ENCODE results near the gene PPP3CA.
"Not testable (repeated sequence)": the region's sequence is repeated elsewhere in the genome, so short reads cannot be mapped to it uniquely, and the experiment has no call there.

Gene PPP3CA

GRCh38 chr4:101131058-101131457, 216.3 kb downstream of the PPP3CA start:
- DNase-seq: not testable (repeated sequence)

DNA sequence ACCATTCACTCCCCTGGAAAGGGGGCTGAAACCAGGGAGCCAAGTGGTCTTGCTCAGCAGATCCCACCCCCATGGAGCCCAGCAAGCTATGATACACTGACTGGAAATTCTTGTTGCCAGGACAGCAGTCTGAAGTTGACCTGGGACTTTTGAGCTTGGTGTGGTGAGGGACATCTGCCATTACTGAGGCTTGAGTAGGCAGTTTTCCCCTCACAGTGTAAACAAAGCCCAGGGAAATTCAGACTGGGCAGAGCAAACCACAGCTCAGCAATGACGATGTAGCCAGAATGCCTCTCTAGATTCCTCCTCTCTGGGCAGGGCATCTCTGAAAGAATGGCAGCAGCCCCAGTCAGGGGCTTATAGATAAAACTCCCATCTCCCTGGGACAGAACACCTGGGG, 218.4 kb downstream of the PPP3CA start:
- not testable (repeated sequence) for DNase-seq

- DNase-seq: no peak
Measured at GRCh38 chr4:101128473-101128872, 218.9 kb downstream of the PPP3CA start.

- DNase-seq: no peak
Measured at GRCh38 chr4:101127176-101127790, 220.0 kb downstream of the PPP3CA start.

DNA sequence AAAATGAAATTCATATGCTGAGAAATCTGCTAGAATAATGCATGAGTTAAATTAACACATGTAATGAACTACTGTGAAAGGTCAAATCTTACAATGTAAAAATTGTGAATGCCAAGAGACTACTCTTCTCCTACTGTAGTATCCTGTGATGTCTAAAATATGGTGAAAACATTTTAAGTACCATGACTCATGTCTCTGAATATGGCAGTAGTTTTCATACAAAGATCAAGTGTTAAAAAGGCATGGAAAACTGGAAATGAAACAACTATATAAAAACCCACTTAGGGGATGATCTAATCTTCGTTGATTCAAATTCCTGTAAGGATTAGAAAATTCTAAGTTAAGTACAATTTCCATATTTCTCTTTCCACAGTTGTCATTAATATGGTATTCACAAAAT, 221.3 kb downstream of the PPP3CA start:
- DNase-seq: no peak

DNA sequence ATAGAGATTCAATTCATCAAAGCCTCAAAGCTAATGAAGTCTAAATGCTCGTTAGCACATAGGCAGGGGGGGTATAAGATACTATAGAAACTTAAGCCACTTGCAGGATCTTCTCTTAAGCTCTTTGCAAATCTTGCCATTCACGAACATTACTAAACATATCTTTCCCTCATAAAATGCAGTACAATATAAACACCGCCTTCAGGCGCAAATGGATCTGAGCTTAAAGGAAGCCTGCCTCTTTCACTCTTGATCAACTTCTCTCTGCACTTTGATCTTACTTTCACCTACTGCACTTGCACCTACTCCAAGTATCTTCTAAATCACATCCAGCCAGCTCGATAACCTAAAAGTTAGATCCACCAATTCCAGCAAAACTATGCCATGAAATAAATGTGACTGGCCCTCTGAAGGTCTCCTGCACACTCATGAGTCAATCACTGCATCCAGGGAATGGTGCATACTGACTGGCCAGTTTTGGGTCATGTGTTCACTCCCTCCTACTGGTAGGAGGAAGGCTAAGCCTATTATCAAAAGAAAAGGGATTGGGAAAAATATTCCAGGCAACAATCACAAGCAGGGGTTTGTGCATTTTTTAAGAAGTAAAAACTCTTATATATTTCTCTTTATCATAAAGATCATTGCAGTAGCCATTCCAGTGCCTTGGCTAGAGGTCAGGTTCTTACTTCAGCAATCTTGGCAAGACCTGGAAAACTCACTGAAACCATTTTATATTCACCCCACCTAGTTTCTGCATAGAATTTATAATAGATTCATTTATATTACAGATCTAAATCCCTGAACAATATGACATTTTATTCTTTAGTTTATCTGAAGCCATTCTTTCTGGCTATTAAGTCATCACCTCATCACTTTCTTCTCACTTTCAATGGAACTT, 222.0 kb downstream of the PPP3CA start:
- no peak for DNase-seq

DNA sequence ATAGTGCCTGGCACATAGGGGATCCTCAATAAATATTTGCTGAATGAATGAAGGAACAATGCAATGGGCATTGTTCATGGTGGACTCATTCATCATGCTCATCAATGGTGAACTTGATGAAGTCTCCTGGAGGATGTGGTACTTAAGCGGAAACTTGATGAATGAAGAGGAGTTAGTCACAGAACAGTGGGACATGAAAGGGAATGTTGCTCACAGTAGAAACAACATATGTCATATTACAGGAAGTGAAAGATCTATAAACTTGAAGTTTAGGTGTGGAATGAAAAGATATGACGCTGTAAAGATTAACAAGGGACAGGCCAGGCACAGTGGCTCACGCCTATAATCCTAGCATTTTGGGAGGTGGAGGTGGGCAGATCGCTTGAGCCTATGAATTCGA, 224.1 kb downstream of the PPP3CA start:
- no peak for DNase-seq

- no peak for DNase-seq
Measured at GRCh38 chr4:101122019-101122418, 225.3 kb downstream of the PPP3CA start.

DNA sequence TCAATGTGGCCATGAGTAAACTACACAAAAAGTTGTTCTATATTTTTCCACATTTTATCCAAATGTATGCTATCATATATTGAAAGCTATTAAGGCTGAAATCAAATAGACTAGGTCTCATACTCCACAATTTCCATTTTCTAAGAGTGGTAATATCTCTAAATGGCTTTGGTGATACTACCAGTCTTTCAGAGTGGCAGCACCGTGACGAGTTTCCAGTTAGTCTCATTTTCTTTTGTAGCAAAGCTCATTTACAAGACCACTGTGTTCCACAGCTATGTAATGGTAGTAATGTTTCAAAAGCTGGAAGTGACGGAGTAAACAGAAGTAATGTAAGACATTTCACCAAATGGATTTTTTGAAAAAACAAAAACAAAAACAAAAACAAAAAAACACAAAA, 228.2 kb downstream of the PPP3CA start:
- DNase-seq: no peak

GRCh38 chr4:101118617-101119016, 228.7 kb downstream of the PPP3CA start:
- no peak for DNase-seq

GRCh38 chr4:101115887-101116286, 231.4 kb downstream of the PPP3CA start:
- DNase-seq: no peak

GRCh38 chr4:101114936-101115372, 232.4 kb downstream of the PPP3CA start:
- no peak for DNase-seq

- DNase-seq: no peak
Measured at GRCh38 chr4:101104312-101105052, 242.8 kb downstream of the PPP3CA start.

GRCh38 chr4:101103381-101104142, 243.8 kb downstream of the PPP3CA start:
- peak; percentile 72 for DNase-seq

DNA sequence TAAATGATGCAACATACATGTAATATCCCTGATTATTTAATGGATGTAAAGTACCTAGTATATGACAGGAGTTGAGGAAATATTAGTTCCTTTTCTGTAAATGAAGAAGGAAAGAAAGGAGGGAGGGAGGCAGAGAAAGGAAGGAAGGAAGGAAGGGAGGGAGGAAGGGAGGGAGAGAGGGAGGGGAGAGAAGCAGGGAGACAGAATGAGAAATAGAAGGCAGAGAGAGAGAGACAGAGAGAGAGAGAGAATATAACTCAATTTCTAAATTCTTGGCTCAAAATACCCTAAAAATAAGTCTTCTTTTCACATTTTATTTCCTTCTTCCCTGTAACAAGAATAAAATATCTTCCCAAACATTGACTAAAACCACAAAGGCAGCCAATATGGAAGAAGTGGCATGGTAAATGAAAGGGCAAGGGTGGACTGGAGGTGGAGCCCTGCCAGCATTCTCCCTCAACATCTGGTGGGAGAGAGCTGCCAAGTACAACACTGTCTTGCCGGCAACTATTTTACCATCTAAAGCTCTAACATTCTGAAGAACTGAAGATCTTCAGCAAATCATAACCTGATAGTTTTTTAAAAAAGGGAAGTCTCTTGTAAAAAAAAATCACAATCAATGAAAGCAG, 245.1 kb downstream of the PPP3CA start:
- no peak for DNase-seq

DNA sequence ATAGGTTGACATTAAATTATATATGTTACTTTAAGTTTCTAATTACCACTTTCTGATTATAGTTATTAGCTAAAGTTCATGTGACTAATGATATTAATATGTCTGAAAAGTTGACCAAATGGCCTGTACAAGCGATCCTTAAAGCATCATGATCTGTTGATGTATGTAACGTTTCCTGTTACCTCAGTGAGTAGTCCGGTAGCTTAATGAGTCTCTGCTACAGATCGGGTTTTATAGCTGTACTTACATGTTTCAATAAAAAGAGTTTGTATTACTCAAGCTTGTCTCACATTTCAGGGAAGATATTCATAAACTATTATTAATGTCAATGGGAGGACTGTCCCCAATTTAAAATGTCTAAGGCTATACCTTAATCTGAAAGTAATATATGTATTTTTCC, 246.3 kb downstream of the PPP3CA start:
- DNase-seq: no peak

DNA sequence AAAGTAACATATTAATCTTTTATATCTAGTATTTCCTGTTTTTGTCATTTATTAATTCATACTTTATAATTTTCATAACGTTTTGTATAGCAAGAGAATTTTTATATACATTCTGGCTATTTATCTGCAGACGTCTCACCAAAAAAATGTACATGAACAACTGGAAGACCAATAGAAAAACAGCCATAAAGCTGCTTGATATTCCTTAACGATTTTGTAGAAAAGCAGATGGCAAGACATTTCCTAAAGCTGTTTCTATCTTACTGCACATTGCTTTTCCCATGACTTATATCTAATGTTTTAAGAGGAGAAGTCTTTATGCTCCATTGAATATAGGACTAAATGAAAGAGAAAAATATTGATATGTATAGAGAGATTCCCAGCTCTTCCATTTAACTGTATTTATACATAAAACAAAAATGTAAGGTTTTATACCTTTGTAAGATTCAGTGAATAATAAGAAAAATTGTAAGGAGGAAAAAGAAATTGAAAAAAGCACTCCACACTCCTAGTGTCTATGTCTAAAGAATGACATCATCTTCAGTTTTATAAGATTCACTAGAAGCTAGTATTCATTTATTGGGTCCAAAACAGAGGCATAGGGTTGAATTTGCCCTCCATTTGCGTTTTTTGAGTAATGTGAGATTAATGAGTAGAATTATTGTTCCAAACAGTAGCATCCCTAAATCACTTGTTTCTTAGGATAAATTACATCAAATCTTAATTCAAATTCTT, 248.5 kb downstream of the PPP3CA start:
- DNase-seq: no peak

- DNase-seq: not testable (repeated sequence)
Measured at GRCh38 chr4:101092609-101093008, 254.7 kb downstream of the PPP3CA start.

DNA sequence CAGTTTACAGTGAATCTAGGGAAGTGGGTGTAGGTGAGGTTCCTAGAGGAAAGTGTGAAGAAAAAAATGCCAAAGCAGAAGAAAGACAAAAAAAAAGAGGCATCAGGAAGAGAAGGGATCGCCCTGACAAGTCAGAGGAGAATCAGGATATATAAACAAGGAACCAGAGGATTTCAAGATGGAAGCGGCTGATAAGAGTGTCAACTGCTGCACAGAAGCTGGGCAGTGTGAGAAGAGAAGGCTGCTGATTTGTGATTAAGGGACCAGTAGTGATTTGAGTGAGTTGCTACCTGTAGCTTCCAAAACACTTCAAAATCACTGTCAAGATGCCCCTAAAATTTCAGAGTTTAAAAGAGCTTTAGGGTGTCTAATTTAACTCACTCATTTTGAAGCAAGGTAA, 258.2 kb downstream of the PPP3CA start:
- DNase-seq: no peak

GRCh38 chr4:101086801-101087586, 260.3 kb downstream of the PPP3CA start:
- no peak for DNase-seq

- peak; percentile 15 for DNase-seq
Measured at GRCh38 chr4:101083131-101083530, 264.2 kb downstream of the PPP3CA start.
